Raji (cell line): Measurements from ENCODE around the gene CLTC.

ENCODE experiments used
- POLR2A ChIP-seq: IDR thresholded peaks from 2 replicates; pipeline ENCODE4 v1.6.1; 2011; ENCODE audit warnings: low read depth, low read length, control low read depth; ENCODE audit not compliant: insufficient read depth

CLTC gene

DNA sequence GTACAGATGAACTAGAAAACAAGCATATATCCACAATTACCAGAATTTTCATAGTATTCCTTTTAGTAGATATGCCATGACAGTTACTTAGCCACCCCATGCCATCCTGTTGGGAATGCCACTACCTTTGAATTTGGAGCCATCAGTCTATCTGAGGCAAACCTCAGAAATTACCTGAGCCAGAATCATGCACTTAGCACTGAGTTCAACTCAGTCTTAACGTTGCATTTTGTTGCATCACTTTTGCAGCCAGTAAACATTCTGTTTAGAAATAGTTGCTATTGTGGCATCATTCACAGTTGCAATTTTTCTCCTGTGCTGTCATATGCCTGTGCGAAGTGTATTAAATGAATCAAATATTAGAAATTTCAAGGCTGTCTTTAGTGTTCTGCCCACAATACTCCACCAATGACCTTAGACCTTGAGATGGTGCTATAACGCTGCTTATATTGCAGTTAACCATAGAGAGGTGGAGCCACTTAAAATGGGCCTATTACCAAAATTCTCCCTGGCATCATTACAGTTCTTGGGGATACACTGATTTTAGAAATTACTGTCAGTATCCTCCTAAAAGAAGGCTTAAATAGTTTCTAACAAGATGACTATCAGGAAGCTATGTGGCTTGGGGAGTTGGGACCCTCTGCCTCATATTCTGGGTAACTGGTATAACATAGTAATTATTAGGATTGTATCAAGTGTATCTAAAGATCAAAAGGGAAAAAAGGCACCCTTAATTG is 76.4 kb downstream of the CLTC start:
- TF ChIP-seq POLR2A: no peak

- no peak for TF ChIP-seq POLR2A
Observed at GRCh38 chr17:59696682-59697277, 77.1 kb downstream of the CLTC start.

- TF ChIP-seq POLR2A: no peak
Observed at GRCh38 chr17:59698143-59698542, 78.4 kb downstream of the CLTC start.

GRCh38 chr17:59699218-59699617 is 79.5 kb downstream of the CLTC start:
- no peak for TF ChIP-seq POLR2A

DNA sequence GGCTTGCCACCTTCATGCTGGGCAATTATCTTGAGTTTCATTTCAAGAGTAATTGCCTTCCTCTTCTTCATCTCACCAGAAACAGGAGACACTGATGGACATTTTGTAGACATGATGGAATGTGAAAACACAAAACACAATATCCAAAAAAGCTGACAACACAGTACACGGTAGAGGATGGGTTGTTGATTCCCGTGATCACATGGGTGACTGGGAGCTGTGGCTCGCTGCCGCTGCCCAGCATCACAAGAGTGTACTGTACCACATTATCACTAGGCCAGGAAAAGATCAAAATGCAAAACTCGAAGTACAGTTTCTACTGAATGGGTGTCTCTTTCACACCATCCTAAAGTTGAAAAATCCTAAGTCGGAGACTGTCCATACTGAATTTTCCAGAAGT is 80.1 kb downstream of the CLTC start:
- no peak for TF ChIP-seq POLR2A

DNA sequence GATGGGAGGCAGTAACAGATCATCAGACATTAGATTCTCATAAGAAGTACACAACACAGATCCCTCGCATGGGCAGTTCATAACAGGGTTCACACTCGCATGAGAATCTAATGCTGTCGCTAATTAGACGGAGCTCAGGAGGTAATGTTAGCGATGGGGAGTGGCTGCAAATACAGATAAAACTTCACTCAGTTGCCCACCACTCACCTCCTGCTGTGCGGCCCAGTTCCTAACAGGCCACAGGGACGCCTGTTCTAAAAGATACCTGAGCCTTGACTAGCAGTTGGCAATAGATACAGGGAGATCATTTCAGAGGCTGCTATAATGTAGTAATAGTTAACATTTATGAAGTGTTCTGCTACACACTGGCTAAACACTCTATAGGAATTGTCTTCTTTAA is 82.6 kb downstream of the CLTC start:
- TF ChIP-seq POLR2A: no peak

GRCh38 chr17:59707149-59707970 is 87.7 kb downstream of the CLTC start, which contains the start of the genes PTRH2 and VMP1:
TSS of gene PTRH2 (minus strand) at chr17:59707430. CDS start at chr17:59697978, 9,452 bp downstream.
TSS of gene VMP1 (plus strand) at chr17:59707654. CDS start at chr17:59731447, 23,793 bp downstream.
- peak; percentile 96 for TF ChIP-seq POLR2A

DNA sequence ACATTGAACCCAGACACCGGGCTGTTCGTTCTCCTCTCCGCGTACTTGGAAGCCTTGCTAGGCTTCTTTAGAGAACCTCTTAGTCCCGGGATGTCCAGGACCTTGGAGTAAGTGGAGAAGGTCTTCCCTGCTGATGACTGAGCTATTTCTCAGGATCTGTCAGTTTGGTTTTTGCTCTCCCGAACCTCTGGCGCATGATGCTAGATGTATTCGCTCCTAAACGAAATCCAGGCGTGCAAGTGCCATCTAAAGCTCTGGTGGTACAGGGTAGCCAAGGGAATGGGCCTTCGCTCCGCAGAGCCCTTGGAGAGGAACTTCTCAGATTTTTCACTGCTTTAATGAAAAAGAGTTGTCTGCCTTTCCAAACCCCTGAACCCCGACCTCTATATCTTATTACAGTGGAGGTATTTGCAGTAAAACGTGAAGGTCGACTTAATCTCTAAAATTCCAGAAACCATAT is 88.3 kb downstream of the CLTC start:
- TF ChIP-seq POLR2A: no peak

GRCh38 chr17:59711936-59712335 is 92.2 kb downstream of the CLTC start:
- no peak for TF ChIP-seq POLR2A

GRCh38 chr17:59712862-59713261 is 93.2 kb downstream of the CLTC start:
- TF ChIP-seq POLR2A: no peak

DNA sequence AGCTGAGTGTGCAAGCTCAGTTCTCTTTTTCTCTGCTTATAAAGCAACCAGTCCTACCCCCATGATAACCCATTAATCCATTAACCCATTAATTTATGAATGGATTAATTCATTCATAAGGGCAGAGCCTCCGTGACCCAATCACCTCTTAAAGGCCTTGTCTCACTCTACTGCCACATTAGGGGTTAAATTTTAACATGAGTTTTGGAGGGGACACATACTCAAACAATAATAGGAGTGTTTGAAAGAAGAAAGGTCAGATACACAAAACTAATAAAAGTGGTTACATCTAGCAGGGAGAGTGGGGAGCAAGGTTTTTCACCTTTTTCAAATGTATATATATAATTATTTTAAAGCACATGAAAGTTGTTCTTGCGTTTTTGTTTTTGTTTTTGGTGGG is 94.6 kb downstream of the CLTC start:
- TF ChIP-seq POLR2A: no peak

- no peak for TF ChIP-seq POLR2A
Observed at GRCh38 chr17:59716427-59716826, 96.7 kb downstream of the CLTC start.

- no peak for TF ChIP-seq POLR2A
Observed at GRCh38 chr17:59719526-59719925, 99.8 kb downstream of the CLTC start.

DNA sequence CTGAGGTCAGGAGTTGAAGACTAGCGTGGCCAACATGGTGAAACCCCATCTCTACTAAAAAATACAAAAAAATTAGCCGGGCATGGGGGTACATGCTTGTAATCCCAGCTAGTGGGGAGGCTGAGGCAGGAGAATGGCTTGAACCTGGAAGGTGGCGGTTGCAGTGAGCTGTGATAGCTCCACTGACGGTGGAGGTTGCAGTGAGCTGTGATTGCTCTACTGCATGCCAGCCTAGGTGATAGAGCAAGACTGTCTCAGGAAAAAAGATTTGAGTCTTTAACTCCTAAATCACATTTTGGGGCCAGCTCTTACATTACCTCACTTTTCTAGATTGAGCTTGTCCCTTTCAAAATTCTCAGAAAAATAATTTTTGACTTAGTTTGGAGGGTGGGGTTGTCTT is 102.9 kb downstream of the CLTC start:
- no peak for TF ChIP-seq POLR2A

- no peak for TF ChIP-seq POLR2A
Observed at GRCh38 chr17:59723041-59723440, 103.3 kb downstream of the CLTC start.

- no peak for TF ChIP-seq POLR2A
Observed at GRCh38 chr17:59723607-59724006, 103.9 kb downstream of the CLTC start.
